GM21515 (cell line): ENCODE measurements around the gene TBC1D10B.
A peak's percentile ranks its signal among the peaks of the same experiment; 100 is the strongest.
"Not testable (repeated sequence)": the region's sequence is repeated elsewhere in the genome, so short reads cannot be mapped to it uniquely, and the experiment has no call there.

Source experiments
- ATAC-seq: cut with Tn5 transposase; IDR thresholded peaks from one replicate; pipeline ENCODE4 v1.9.1; 2021; ENCODE audit not compliant: unreplicated experiment

Gene TBC1D10B

GRCh38 chr16:30397776-30398660, 27.7 kb upstream of the TBC1D10B start:
- no peak for ATAC-seq

DNA sequence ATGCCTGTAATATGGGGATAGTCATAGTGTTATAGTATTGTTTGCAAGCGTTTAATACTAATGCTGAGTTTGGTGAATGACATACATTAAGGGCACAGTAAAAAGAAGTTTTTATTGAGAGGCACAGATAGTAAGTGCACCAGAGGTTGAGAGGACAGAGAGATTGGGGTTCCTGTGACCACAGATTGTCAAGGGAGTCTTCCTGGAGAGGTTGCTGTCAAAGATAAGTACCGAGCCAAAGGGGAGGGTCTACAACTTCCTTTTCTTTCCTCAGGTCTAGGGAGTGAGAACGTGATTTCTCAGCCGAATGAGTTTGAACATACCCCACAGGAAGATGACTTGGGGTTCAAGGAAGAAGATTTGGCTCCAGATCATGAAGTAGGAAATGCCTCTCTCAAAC, 26.8 kb upstream of the TBC1D10B start:
- no peak for ATAC-seq

GRCh38 chr16:30396627-30397026, 26.3 kb upstream of the TBC1D10B start:
- ATAC-seq, result not testable (repeated sequence)

- no peak for ATAC-seq
Measured at GRCh38 chr16:30395992-30396585, 25.8 kb upstream of the TBC1D10B start.

DNA sequence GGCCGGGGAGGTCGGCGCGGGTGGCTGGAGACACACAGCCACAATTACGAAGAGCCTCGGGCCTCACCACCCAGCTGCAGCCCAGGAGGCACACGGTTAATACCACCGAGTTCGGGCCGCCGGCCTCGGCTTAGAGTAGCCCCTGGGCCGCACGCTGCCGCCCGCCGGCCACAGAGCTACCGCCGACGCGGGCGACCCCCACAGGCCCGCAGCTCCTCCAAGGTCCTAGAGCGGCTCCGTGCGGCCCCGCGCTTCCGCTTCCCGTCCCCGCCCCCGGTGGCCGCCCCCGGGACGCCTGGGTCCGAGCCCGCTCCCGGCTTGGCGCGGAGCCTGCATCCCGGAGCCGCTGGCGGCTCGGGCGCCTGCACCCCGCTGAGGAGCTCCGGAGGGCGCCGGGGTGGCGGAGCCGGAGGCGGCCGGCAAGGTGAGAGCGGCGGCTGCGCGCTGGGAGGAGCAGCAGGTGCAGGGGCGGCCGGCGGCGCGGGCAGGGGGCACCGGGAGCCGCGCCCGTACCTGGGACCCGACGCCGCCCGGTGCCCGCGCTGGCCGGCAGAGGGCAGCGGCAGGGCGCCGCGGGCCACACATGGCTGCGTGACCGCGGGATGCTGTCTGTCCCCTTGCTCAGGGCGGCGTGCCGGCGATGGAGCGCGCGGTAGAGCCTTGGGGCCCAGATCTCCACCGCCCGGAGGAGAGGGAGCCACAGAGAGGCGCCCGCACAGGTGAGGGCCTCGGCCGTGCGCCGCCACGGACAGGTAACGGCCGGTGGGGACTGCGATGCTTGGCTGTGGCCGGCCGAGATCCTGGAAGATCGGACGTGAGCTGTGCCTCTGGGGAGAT, 25.1 kb upstream of the TBC1D10B start, which contains the start of gene ZNF48:
Gene ZNF48 (plus strand): TSS at position 266 of the 837 bp plus-strand sequence. CDS start 375 bp downstream, at position 641.
- peak; percentile 61 for ATAC-seq

DNA sequence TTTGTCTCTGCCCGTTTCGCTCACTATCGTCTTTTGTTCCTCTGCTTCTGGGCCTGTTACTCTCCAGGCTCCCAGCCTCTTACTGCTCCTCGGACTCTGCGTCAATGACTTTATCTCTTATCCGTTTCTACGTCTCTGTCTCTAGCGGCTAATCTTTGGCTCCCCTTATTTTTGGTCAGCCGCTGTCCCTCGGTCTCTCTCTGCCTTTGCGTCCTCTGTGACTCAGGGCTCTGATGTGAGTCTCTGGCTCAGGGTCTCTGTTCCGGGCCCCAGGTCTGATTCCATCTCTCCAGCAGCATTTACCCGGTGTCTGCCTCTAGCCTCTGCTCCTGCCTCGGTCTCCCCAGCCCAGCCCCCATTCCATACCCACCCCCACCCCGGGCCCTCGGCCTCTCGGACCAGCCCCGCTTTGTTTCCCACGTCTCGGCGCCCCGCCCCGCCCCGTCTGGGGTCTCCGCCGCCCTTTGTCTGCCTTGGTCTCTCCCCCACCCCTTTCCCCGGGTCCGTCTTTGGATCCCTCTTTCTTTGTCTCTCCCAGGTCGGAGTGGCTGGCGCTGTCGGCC, 24.4 kb upstream of the TBC1D10B start:
- ATAC-seq, result no peak

DNA sequence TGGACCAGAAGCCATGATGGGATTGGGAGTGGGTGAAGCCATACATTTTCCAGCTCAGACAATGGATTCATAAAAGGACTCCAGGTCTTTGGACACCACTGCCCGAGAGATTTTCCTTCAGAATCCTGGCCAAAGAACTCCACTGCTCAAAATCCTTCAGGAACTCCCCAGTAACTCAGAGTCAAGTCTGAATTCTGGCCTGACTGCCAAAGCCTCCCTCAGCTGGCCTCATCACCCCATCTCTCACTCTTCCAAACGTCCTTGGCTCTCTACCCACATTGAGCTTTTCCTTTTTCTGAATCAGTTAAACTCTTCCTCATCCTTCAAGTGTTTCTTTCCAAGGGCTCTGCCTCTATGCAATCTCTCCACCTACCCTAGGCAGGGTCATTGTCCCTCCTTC, 13.2 kb upstream of the TBC1D10B start:
- no peak for ATAC-seq

DNA sequence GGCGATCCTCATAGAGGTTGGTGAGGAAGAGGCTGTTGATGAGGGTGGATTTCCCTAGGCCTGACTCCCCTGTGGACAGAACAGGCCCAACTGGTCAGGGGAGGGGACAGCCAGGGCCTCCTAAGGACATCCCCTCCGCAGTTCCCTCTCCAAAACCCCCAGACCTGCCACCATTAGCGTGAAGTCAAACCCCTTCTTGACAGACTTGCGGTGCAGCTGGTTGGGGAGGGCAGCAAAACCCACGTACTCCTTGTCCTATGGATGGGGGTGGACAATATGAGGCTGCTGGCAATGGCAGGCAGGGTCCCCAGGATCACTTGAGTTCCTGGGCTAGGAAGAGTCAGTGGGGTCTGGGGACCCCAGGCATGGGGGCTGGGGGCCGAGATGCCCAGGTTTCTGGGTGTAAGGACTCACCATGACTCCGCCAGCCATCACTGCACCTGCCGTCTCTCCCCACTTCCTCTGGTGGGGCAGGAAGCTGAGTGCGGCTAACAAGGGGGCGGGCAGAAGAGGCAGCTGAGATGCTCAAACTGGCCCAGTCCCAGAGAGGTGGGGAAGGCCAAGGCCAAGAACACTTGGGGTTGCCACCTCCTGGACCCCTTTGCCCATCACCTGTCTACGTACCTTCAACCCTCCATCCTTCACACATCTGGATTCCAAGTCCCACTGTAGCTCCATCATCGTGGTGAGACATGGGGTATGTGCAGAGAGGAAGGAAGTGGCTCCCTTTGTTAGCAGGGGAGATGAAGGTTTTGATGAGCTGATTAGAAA, 12.0 kb upstream of the TBC1D10B start, which contains the start of gene SEPTIN1:
Gene SEPTIN1 (minus strand): TSS at position 451 of the 771 bp plus-strand sequence. CDS start 19 bp downstream, at position 432.
- no peak for ATAC-seq

- ATAC-seq, result no peak
Measured at GRCh38 chr16:30381291-30382041, 11.2 kb upstream of the TBC1D10B start.

- ATAC-seq, result no peak
Measured at GRCh38 chr16:30380803-30381208, 10.5 kb upstream of the TBC1D10B start.

DNA sequence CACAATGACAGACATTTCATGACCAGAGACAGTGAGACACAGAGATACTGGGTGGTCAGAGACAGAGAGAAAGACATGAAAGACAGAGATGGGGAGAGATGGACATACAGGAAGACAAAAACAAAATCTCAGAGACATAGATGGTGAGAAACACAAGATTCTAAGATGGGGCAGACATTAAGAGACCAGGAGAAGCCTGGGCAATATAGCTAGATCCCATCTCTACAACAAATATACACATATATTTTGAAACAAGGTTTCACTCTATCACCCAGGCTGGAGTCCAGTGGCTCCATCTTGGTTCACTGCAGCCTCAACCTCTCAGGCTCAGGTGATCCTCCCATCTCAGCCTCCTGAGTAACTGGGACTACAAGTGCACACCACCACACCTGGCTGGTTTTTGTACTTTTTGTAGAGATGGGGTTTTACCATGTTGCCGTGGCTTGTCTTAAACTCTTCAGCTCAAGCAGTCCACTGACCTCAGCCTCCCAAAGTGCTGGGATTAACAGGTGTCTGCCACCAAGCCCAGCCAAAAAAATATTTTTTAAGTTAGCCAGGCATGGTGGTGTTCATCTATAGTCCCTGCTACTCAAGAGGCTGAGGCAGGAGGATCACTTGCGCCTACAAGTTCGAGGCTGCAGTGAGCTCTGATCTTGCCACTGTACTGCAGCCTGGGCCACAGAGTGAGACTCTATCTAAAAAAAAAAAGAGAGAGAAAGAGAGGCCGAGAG, 9.9 kb upstream of the TBC1D10B start:
- no peak for ATAC-seq

DNA sequence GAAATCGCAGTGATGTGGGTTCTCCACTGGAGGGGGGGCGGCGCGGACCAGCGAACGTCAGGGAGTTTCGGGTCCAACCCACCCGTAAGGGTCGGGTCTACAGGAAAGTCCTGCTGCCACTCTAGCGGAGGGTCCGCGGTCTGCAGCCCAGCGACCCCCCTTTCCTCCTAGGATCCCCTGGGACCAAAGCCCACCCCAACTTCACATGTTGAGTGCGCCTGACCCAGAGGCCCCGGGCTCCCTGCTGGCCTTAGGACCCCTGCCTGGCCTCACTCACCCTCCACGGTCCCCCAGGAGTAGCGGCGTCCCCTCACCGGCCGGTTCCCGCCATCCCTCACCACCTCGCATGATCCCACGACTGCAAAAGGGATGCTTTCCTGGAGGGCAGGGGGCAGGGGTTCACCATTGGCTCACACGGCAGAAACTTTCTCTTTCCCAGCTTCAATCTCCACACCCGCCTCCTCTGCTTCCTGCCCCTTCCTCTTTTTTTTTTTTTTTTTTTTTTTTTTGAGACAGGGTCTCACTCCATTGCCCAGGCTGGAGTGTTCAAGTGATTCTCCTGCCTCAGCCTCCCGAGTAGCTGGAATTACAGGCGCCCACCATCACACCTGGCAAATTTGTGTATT, 9.0 kb upstream of the TBC1D10B start:
- ATAC-seq, result no peak

DNA sequence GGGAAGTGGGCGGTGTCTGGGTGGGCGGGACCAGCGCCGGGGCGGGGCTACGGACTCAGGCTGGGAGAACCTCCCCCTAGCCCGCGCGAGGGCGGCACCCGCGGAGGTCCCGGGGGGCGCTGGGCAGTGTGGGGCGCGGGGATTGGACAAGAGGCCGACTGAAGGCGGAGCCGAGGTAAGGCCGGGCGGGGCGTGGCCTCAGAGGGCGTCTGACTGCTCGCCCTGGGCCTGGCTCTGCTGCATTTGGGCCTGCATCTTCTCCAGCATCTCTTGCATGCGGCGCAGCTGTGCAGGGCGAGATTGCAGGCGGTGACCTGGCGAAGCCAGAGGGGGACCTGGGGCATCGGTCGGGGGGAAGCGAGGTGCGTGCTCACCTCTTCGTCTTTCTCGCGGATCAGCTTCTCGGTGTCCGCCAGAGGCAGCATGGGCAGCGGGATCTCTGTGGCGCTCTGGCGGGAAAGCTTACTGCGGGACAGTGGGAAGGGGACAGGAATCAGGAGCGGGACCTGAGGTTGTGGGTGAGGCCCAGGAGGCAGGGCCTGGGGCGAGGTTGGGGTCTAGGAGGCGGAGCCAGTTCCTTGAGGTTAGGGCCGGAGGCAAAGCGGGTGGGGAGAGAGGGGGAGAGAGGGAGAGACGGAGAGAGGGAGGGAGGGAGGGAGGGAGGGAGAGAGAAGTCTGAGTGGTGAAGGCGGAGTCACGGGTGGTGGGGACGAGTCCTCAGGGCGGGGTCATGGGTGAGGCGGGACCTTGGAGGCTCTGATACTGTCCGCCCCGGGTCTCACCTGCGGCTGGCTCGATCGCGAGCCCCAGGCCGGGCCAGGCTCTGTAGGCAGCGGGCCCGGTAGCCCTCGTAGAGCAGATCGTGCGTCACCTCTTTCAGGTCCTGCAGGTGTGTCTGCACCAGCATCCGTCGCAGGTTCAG, 8.2 kb upstream of the TBC1D10B start:
- peak; percentile 81 for ATAC-seq

GRCh38 chr16:30377812-30378235, 7.5 kb upstream of the TBC1D10B start:
- peak; percentile 37 for ATAC-seq

DNA sequence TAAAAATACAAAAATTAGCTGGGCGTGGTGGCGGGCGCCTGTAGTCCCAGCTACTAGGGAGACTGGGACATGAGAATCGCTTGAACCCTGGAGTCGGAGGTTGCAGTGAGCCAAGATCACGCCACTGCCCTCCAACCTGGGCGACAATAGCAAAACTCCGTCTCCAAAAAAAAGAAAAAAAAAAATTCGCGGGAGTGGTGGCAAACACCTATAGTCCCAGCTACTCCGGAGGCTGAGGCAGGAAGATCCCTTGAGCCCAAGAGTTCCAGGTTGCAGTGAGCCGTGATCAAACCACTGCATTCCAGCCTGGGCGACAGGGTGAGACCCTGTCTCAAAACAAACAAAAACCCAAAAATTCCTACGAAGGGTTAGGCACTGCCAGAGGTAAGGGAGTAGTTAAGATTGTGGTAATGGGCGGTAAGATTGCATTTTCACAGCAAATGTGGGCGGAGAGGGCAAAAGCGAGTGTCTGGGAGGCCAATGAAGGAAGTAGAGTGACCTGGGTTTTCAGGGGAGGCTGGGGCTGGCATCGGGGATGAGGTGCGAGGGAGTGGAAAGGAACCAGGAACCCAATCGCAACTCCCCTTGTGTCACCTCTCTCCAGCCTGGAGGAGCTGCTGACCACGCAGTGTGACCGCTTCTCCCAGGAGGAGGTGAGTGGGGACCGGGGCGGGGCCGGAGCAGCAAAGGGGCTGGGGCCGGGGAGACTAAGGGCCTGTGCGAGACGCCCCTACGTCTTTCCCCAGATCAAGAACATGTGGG, 6.9 kb upstream of the TBC1D10B start:
- ATAC-seq, result peak; percentile 5

- ATAC-seq, result no peak
Measured at GRCh38 chr16:30376461-30376902, 6.2 kb upstream of the TBC1D10B start.
